HG02759 (cell line): ENCODE measurements around the gene FOXP4.

ENCODE experiments used
- ATAC-seq: cut with Tn5 transposase; IDR thresholded peaks from one replicate; pipeline ENCODE4 v1.9.1; 2021; ENCODE audit warnings: mild to moderate bottlenecking, moderate library complexity; ENCODE audit not compliant: unreplicated experiment

Gene FOXP4

GRCh38 chr6:41622206-41622988, 76.2 kb downstream of the FOXP4 start:
- no peak for ATAC-seq

- no peak for ATAC-seq
Measured at GRCh38 chr6:41623330-41623729, 77.1 kb downstream of the FOXP4 start.

GRCh38 chr6:41624621-41625380, 78.6 kb downstream of the FOXP4 start:
- no peak for ATAC-seq

- no peak for ATAC-seq
Measured at GRCh38 chr6:41625442-41625841, 79.3 kb downstream of the FOXP4 start.

- no peak for ATAC-seq
Measured at GRCh38 chr6:41626022-41626421, 79.8 kb downstream of the FOXP4 start.

- no peak for ATAC-seq
Measured at GRCh38 chr6:41626917-41627316, 80.7 kb downstream of the FOXP4 start.

GRCh38 chr6:41629128-41629527, 82.9 kb downstream of the FOXP4 start:
- no peak for ATAC-seq

- no peak for ATAC-seq
Measured at GRCh38 chr6:41630069-41630468, 83.9 kb downstream of the FOXP4 start.

GRCh38 chr6:41630946-41631345, 84.8 kb downstream of the FOXP4 start:
- ATAC-seq: no peak

- ATAC-seq: no peak
Measured at GRCh38 chr6:41633056-41633634, 87.0 kb downstream of the FOXP4 start.

GRCh38 chr6:41634657-41635056, 88.5 kb downstream of the FOXP4 start:
- ATAC-seq: no peak

- no peak for ATAC-seq
Measured at GRCh38 chr6:41635365-41635764, 89.2 kb downstream of the FOXP4 start.

GRCh38 chr6:41636833-41637193, 90.6 kb downstream of the FOXP4 start:
- ATAC-seq: no peak

GRCh38 chr6:41637194-41638001, 91.2 kb downstream of the FOXP4 start:
- no peak for ATAC-seq

- ATAC-seq: no peak
Measured at GRCh38 chr6:41638002-41638934, 92.1 kb downstream of the FOXP4 start, which contains the start of gene MDFI. Gene MDFI, plus strand, starts transcription at chr6:41638468. Its CDS starts 282 bp downstream, at chr6:41638750.

- ATAC-seq: no peak
Measured at GRCh38 chr6:41638935-41639808, 93.0 kb downstream of the FOXP4 start.

- ATAC-seq: no peak
Measured at GRCh38 chr6:41639809-41640371, 93.7 kb downstream of the FOXP4 start.

- no peak for ATAC-seq
Measured at GRCh38 chr6:41640426-41640825, 94.2 kb downstream of the FOXP4 start.
